Skeletal muscle cell (primary cell): ENCODE results near the gene NUDT3.
A peak's percentile ranks its signal among the peaks of the same experiment; 100 is the strongest.
"Not testable (repeated sequence)": the region's sequence is repeated elsewhere in the genome, so short reads cannot be mapped to it uniquely, and the experiment has no call there.

Experiments
- DNase-seq: peaks from one replicate; pipeline ENCODE4 v3.0.0-alpha.2; 2010; ENCODE audit warnings: low read depth
- H3K4me3 ChIP-seq: 2 replicates; pipeline ENCODE4 v1.5.1; 2011; ENCODE audit warnings: low read depth, mild to moderate bottlenecking, control low read depth, low read length, moderate library complexity

Gene NUDT3

DNA sequence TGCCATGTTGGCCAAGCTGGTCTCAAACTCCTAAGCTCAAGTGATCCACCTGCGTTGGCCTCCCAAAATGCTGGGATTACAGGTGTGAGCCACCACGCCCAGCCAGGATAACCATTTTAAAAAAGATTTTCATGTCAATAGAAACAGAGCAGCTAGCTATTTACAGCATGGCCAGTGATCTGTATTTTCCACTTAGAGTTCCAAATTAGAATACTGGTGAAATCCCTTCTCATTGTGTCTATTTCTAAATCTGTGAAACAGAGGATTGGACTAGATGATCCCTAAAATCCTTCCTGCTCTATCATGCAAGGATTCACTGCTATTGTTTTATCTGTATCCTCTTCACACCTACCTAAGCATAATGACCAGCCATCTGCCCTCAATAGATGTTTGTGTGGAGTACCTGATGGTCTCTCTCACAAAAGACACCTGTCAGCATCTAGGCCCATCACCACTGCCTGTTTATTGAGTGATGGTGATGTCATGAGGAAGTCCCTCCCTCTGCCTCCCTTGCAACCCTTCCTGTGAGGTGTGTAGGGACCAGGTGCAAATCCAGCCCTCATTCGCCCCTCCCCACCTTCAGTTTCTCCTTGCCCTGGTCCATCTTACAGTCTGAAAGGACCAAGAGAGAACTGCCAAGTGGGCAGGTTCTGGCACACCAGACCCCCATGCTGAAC, 117.2 kb downstream of the NUDT3 start:
- DNase-seq: no peak
- H3K4me3 ChIP-seq: no peak overlapping the region

DNA sequence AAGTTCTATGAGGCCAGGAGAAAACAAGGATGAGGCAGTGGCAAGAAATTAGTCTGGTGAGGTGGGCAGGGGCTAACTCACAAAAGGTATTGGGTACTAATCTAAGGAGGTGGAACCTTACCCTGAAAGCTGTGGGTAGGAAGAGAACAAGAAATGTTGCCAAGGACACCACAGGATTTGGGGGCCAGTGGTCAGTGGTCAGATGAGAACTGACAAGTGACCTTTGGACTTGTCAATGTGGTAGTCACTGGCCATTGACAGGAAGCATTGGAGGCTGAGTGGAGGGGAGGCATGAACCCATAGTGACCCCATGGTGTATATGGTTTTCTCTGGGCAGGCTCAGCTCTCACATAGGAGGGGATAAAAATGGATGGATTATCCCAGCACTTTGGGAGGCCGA, 118.3 kb downstream of the NUDT3 start:
- DNase-seq: no peak
- H3K4me3 ChIP-seq: no peak overlapping the region

DNA sequence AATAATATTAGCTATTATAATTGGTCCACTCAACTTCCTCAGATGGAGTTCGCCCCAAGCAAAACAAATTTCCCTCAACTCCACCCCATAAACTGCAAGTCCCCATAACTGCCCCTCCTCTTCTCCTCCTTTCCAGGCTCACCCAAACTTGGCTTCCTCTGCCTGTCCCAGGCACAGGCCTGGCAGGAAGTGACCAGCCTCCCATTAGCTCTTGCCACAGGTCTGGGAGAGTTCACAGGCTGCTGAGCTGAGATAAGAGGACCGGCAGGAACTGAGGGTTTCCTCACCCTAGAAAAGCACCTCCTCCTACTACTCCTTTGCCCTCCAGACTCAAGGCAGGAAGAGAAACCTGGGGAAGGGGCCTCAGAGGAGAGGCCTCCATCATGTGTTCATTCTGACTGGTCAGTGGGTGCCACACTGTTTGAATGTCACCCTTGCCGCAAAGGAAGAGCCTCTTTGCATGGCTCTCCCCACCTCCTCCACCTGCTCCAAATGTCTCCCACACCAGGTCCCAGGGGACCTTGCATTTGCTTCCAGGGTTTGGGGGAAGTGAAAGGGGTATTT, 119.1 kb downstream of the NUDT3 start:
- no peak overlapping the region for H3K4me3 ChIP-seq
- no peak for DNase-seq

DNA sequence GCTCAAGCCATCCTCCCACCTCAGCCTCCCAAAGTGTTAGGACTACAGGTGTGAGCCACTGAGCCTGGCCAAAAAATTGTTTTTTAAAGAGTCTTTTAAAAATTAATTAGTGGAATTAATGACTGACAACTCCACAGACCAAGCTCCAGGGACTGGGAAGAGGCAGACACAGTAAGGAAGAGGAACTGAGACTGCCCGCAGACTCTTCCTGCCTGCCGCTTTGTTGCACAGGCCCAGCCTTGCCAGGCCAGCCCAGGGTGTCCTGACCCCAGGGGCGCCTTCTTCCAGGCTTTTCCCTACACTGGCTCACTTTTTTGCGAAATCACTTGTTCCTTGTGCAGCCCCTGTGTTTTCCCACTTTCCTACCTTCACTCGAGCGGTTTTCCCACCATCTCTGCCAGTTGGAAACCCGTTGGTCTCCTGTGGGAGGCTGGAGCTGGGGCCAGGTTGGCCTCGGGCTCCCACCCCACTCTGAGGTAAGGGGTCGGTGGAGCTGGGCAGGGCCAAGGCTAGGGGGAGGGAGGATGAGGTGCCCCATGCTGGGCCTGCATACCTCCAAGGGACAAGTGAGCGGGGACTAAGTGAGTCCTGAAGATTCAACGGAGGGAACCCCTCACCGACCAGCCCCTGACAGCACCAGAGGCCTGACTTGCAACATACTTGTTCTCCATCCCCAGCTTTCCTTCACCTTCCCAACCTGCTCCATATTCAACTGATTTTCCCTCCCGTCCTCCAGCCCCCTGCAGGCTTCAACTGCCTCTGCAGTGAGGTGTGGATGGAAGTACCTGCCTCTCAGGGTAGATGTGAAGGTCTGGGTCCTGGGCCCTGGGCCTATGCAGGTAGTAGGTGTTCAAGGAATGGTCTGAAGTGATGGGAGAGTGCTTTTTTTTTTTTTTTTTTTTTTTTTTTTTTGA, 120.2 kb downstream of the NUDT3 start:
- H3K4me3 ChIP-seq: no peak overlapping the region
- DNase-seq: no peak

DNA sequence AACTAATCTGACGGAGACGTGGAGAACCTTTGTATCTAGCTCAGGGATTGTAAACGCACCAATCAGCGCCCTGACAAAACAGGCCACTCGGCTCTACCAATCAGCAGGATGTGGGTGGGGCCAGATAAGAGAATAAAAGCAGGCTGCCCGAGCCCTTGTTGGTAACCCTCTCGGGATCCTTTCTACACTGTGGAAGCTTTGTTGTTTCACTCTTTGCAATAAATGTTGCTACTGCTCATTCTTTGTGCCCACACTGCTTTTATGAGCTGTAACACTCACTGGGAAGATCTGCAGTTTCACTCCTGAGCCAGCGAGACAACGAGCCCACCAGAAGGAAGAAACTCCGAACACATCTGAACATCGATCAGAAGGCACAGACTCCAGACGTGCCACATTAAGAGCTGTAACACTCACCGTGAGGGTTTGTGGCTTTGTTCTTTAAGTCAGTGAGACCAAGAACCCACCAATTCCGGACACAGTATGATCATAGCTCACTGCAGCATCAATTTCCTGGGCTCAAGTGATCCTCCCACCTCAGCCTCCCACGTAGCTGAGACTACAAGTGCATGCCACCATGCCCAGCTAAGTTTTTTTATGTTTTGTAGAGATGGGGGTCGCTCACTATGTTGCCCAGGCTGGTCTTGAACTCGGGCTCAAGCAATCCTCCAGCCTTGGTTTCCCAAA, 122.7 kb downstream of the NUDT3 start:
- DNase-seq, H3K4me3 ChIP-seq: not testable (repeated sequence)

DNA sequence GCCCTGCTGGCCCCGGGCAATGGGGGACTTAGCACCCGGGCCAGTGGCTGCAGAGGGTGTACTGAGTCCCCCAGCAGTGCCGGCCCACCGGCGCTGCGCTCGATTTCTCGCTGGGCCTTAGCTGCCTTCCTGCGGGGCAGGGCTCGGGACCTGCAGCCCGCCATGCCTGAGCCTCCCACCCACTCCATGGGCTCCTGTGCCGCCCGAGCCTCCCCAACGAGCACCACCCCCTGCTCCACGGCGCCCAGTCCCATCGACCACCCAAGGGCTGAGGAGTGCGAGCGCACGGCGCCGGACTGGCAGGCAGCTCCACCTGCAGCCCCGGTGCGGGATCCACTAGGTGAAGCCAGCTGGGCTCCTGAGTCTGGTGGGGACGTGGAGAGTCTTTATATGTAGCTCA, 123.3 kb downstream of the NUDT3 start:
- H3K4me3 ChIP-seq, DNase-seq: not testable (repeated sequence)

DNA sequence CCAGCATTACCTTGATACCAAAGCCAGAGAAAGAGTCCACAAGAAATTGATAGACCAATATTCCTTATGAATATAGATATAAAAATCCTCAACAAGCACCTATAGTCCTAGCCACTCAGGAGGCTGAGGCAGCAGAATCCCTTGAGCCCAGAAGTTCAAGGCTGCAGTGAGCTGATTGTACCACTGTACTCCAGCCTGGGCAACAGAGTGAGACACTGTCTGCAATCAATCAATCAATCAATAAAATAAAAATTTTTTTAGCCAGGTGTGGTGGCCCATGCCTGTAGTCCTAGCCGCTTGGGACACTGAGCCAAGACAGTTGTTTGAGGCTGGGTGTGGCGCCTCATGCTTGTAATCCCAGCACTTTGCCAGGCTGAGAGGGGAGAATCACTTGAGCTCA, 124.7 kb downstream of the NUDT3 start:
- DNase-seq: no peak
- no peak overlapping the region for H3K4me3 ChIP-seq

DNA sequence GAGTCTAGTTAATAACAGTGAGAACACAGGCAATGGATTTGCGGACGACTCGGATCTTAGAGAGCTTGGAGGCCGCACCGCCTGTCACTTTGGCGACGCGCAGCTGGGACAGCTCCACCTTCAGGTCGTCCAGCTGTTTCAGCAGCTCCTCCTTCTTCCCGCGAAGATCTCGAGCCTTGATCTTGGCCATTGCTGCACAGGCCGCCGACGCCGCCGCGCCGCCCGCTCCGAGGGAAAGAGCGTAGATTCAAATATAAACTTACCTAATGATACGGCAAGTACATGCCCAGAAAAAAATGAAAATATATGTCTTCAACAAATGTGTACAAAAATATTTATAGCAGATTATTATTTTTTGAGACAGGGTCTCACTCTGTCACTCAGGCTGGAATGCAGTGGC, 129.0 kb downstream of the NUDT3 start:
- not testable (repeated sequence) for H3K4me3 ChIP-seq, DNase-seq

DNA sequence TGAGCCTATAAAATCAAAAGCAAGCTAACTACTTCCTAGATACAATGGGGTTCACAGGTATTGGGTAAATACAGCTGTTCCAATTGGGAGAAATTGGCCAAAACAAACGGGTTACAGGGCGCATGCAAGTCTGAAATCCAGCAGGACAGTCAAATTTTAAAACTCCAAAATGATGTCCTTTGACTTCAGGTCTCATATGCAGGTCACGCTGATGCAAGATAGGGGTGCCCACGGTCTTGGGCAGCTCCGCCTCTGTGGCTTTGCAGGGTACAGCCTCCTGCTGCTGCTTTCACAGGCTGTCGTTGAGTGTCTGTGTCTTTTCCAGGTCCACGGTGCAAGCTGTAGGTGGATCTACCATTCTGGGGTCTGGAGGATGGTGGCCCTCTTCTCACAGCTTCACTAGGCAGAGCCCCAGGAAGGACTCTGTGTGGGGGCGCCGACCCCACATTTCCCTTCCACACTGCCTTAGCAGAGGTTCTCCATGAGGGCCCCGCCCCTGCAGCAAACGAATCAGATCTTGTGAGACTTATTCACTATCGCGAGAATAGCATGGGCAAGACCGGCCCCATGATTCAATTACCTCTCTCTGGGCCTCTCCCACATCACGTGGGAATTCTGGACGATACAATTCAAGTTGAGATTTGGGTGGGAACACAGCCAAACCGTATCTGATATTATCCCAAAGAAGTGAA, 131.7 kb downstream of the NUDT3 start:
- no peak overlapping the region for H3K4me3 ChIP-seq
- no peak for DNase-seq

DNA sequence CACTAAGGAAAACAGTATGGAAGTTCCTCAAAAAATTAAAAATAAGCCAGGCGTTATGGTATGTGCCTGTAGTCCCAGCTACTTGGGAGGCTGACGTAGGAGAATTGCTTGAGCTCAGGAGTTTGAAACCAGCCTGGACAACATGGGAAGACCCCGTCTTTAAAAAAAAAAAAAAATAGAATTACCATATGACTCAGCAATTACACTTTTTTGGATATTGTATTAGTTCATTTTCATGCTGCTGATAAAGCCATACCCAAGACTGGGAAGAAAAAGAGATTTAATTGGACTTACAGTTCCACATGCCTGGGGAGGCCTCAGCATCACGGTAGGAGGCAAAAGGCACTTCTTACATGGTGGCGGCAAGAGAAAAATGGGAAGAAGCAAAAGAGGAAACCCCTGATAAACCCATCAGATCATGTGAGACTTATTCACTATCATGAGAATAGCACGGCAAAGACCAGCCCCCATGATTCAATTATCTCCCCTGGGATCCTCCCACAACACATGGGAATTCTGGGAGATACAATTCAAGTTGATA, 132.9 kb downstream of the NUDT3 start:
- no peak overlapping the region for H3K4me3 ChIP-seq
- DNase-seq: no peak

DNA sequence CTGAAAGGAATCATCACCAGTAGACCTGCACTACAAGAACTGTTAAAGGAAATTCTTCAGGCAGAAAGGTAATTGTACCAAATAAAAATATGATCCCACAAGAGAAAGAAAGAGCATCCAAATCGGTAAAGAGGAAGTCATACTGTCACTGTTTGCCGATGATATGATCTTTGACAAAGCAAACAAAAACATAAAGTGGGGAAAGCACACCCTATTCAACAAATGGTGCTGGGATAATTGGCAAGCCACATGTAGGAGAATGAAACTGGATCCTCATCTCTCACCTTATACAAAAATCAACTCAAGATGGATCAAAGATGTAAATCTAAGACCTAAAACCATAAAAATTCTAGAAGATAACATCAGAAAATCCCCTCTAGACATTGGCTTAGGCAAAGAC, 140.1 kb downstream of the NUDT3 start:
- not testable (repeated sequence) for H3K4me3 ChIP-seq, DNase-seq

DNA sequence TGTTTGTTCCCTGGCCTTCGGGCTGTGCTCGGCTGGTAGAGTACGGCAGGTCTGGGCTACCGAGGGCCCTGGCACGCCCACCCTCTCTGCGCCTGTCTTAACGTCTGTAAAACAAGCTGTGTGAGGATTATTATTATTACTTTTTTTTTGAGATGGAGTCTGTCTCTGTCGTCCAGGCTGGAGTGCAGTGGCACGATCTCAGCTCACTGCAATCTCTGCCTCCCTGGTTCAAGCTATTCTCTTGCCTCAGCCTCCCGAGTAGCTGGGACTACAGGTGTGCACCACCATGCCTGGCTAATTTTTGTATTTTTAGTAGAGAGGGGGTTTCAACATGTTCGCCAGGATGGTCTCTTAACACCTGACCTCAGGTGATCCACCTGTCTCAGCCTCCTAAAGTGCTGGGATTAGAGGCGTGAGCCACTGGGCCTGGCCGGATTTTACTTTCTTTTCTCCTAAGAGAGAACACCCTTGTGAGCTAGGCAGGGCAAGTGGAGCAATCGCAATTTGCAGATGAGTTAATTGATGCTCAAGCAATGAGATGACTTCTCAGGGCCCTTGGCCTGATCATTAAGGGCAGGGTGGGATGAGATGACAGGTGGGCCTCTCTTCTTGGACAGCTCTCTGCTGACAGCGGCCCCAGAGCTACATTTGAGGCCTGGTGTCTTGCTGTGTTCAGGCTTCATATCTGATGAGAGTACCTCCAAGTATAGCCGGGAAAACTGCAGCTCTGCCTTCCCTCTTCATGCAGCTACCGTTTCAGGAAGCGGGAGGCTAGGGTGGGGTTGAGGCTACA, 142.8 kb downstream of the NUDT3 start:
- no peak for DNase-seq
- H3K4me3 ChIP-seq: peak overlapping the region; percentile 87

DNA sequence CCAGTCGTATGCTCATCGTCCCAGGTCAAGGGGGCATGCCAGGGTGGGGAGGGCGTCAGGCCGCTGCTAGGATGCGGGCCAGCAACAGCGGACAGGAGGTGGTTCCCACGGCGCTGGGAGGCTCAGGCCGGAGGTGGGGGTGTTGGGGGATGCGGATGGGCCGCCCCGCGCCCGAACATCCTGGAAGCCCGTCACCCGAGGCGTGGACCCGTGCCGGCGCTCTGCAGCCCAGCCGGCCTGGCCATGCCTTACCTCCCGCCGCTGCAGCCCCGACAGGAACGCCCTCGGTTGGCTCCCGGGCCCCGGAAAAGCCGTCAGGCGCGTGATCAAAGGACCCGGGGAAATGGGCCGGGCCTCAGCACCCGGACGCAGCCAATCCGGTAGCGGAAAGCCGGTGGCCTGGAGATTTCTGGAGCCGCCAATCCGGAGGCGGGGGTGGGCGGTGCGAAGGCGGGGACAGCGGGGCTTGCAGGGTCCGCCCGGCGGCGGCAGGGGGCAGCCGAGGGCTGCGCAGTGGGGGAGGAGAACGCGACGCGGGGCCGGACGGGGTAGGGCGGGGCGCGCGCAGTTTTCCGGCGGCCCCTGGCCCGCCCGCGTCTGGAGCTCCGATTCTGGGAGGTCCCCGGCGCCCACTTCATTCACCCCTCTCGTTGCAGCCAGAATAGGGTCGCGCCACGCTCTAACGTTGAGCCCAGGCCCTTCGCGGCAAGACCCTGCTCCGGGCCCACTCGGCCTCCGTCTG, 143.6 kb downstream of the NUDT3 start, which contains the start of gene SMIM29:
TSS of gene SMIM29 (minus strand) at position 280 of the 742 bp plus-strand sequence. CDS start 1,215 bp downstream, outside the sequence.
- peak within 1 kb of the TSS; percentile 87 for H3K4me3 ChIP-seq
- peak; percentile 72 for DNase-seq

DNA sequence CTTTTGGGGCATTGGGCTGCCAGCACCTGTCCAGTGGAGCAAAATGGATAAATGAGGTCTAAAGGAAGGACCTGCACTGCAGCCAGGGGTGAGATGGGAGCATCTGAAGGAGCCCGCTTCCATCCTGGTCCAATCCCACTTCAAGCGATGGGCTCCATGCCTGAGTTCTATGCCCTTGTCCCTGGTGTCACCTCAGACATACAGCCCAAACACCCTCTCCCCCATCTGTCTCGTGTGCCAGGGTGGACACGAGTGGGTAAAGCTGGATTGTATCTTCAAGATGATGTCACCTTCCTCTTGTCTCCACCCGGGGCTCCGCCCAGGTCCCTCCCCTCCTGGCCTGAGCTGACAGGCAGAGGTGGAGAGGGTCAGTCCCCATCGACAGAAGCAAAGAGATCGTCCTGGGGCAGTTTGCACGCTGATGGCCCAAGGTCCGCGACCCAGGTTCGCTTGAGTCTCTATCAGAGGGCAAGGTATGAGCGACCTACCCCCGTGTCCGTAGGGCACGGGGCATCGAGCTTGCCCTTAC, 144.2 kb downstream of the NUDT3 start:
- DNase-seq: no peak
- peak overlapping the region; percentile 87 for H3K4me3 ChIP-seq

DNA sequence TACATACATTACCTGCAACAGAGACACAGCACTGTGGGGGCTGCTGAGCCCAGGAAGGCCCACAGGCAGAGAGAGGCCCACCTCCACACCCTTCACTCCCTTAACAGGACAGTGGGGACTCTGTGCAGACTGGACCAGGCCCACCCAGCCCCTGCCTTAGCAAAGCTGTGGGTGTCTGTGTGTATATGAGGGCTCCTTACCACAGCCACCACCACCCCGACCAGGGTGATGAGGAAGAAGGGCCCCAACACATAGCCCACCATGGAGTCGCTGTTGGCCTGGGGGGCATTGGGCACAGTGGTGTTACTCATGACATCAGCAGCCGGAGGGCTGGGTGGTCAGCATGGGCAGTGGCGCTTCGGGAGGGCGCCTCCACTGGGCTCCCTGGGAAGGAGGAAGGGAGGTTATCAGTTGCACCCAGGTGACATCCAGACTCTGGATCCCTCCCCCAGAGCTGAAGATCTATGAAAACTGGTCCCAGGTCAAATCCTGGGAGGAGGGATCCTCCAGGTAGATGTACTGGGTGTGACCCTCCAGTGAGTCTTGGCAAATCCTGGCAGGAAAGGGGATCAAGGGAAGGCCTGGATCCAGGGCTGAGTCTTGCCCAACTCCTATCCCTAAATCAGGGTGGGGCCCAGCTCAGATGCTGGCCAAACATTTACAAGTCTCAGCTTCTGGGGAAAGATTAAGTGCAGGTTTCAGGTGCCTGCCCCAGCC, 144.8 kb downstream of the NUDT3 start:
- no peak for DNase-seq
- H3K4me3 ChIP-seq: peak overlapping the region; percentile 87

DNA sequence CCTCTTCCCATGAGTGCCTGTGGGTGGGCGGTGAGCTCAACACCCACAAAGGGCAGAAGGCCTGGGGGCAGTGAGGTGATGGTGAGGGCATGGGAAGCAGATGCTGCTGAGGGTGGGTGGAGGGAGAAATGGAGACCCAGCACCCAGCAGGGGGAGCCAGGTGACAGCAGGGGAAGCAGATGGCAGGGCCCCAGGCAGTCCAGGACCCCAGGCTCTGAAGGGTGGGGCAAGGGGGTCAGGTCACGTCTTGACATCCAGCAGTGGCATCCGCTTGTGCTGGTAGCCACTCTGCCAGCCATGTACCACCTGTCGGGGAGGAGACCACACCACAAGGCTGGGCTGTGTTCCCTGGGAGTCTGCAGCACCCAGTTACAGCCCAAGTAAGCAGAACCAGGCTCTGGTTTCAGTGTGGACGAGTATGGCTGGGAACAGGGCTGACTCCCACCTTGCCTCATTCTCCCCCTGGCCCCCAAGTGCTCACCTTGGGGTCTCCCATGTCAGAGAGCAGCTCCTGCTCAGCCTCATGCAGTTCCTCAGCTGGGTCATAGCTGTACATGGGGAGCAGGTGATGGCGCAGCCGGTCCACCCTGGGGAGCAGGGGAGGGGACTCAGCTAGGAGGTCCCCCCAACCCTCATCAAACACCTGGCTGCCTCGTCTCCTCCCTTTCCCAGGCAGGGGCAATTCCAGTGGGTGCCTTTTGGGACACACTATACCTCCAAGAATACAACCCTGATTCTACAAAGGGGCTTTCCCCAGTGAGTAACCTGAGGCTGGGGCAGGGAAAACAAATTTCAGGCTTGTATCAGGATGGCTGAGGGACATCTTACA, 145.7 kb downstream of the NUDT3 start:
- H3K4me3 ChIP-seq: no peak overlapping the region
- DNase-seq: no peak
